ENCODE results near the gene NCBP3.

- no peak for TF ChIP-seq POLR2A (IDR thresholded peaks at IDR 0.05)
- no peak for TF ChIP-seq CTCF (IDR thresholded peaks at IDR 0.05)
Measured at GRCh38 chr17:3809135-3809534, 36.9 kb downstream of the NCBP3 start.

Measured in Peyer's patch (tissue), 4 donors.